ENCODE data around the gene ABCB8.

GRCh38 chr7:151068069-151068773, 40.0 kb downstream of the ABCB8 start:
- TF ChIP-seq, protein P1, sequence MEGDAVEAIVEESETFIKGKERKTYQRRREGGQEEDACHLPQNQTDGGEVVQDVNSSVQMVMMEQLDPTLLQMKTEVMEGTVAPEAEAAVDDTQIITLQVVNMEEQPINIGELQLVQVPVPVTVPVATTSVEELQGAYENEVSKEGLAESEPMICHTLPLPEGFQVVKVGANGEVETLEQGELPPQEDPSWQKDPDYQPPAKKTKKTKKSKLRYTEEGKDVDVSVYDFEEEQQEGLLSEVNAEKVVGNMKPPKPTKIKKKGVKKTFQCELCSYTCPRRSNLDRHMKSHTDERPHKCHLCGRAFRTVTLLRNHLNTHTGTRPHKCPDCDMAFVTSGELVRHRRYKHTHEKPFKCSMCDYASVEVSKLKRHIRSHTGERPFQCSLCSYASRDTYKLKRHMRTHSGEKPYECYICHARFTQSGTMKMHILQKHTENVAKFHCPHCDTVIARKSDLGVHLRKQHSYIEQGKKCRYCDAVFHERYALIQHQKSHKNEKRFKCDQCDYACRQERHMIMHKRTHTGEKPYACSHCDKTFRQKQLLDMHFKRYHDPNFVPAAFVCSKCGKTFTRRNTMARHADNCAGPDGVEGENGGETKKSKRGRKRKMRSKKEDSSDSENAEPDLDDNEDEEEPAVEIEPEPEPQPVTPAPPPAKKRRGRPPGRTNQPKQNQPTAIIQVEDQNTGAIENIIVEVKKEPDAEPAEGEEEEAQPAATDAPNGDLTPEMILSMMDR (conservative IDR thresholded peaks at IDR 0.05; ENCODE audit: low read length), result no peak
- no peak for TF ChIP-seq EZH2phosphoT487 (IDR thresholded peaks at IDR 0.05; ENCODE audit: borderline replicate concordance)
